NCI-H345 treated with DMSO at 0.1 percent for 48 hours (cell line): Measurements from ENCODE around the gene OBSCN.

ENCODE experiments used
- DNase-seq: peaks from one replicate; lab custom pipeline; 2025; ENCODE audit not compliant: unreplicated experiment; lab: John Stamatoyannopoulos, UW

OBSCN gene

DNA sequence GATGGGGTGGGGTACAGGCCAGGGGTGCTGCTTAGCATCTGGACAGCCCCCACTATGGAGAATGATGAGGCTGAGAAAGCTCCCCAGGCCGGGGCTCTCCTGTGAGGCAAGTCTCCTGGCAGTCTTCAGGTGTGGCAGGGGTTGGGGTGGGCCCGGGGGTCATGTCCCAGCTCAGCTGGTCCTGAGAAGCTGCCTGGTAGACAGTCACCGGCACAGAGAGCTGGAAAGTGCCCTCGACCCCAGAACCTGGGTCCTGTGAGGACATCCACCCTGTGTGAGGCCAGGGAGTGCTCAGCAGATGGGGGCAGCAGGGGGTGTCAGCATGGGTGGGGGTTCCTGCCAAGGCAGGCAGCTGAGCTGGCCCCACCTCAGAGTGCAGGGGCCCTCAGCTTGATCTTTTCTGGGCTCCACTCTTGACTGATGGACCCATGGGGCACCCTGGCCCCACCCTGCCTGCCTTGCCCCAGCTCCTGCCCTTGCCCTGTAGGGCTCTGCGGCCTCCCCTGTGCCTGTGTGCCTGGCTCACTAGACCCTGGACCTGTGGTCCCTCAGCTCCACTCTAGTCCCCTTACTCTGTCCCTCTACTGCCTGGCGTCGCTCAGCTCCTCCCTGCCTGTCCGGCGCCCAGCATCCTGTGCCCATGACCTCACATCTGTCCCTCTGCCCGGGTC is 36.5 kb upstream of the OBSCN start:
- DNase-seq: no peak

GRCh38 chr1:228172591-228173527 is 35.0 kb upstream of the OBSCN start:
- DNase-seq: no peak

DNA sequence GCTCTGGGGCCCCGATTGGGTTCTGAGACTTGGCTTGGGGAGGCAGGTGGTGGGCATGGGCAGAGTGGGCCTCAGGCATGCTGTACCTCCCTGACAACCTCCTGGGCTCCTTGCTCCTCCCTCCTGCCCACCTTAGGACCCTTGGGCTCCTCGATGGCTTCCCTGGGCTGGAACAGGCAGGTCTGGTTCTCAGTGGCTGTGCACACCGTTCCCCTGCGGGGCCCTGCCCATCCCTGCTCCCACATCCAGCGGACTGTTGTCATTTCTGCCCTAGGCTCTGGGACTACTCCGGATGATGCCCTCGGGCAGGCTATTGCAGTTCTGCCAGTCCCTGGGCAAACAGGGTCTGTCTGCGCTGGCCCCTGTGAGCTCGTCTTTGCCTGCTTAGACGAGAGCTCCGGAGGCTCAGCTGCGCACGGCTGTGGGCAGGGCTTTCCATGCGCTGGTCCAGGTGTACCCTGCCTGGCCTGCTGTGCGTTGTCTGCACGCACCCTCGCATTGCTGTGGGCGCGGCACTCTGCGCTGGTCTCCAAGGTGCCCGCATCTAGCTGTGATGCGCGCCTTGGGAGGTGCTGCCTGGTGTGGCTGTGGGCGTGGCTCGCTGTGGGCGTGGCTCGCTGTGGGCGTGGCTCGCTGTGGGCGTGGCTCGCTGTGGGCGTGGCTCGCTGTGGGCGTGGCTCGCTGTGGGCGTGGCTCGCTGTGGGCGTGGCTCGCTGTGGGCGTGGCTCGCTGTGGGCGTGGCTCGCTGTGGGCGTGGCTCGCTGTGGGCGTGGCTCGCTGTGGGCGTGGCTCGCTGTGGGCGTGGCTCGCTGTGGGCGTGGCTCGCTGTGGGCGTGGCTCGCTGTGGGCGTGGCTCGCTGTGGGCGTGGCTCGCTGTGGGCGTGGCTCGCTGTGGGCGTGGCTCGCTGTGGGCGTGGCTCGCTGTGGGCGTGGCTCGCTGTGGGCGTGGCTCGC is 34.0 kb upstream of the OBSCN start:
- peak; percentile 21 for DNase-seq

GRCh38 chr1:228174482-228175315 is 33.1 kb upstream of the OBSCN start:
- no peak for DNase-seq

GRCh38 chr1:228175316-228176023 is 32.4 kb upstream of the OBSCN start:
- DNase-seq: no peak

GRCh38 chr1:228176024-228176395 is 31.8 kb upstream of the OBSCN start:
- DNase-seq: no peak

DNA sequence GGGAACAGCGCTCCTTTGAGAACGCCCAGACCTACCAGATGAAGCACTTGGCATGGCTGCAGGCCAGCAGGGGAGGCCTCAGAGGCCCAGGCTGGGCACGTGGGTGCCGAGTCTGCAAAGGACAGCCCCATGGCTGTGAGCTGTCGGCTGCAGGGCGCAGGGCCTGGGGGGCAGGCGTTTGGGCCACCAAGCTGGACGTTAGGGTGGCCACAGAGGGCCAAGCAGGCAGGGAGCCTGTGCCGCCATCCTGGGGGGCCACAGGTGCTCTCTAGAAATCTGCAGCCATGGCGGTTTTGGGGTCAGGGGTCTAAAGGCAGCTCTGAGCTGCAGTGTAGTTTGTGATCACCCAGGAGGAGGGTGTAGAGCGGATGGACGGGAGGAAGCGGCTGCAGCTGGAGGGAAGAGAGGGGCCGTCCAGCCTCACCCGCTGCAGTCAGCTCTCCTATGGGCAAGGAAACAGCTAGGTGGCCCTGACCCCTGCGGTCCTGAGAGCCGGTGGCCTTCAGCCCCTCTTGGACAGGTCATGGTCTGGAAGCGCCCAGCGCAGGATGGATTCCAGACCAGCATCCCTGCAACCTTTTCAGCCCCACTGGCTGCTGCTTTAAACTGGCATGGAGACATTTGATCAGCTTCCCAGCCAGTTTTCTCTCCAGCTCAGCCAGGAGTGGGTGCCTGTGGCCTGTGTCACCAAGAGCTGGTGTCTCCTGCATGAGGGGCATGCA is 31.2 kb upstream of the OBSCN start:
- DNase-seq: no peak

GRCh38 chr1:228177183-228177475 is 30.7 kb upstream of the OBSCN start:
- DNase-seq: no peak

DNA sequence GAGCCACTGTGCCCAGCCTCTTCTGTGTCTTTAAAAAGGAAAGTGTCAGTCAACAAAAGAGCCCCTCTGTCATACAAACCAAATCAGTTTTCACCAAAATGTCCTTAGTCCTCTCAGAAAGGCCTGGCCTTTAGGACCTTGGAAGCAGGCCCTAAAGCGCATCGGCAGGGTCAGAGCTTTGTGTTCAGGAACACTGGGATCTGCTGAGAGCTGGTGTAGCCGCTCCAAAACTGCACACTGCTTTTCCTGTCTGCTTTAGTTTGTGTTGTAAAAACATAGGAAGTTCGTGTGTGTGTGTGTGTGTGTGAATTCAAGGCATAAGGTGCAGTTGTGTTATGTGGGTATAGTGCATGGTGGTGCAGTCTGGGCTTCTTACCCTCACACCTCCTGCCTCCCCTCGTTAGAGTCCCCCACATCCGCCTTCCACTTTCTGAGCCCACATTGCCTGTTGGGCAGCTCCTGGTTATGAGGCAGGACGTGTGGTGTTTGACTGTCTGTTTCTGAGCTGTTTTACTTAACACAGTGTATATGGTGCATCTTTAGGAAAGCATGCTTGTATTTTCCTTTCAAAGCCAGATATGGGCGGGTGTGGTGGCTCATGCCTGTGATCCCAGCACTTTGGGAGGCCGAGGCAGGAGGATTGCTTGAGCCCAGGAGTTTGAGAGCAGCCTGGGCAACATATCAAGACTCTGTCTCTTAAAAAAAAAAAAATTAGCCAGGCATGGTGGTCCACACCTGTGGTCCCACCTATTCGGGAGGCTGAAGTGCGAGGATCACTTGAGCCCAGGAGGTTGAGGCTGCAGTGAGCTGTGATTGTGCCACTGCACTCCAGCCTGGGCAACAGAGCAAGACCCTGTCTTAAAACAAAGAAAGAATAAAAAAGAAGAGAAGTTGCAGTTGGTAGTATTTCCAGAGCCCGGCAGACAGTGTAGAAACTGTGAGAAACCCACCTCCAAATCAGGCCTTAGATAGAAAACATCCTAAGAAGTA is 29.8 kb upstream of the OBSCN start:
- no peak for DNase-seq

DNA sequence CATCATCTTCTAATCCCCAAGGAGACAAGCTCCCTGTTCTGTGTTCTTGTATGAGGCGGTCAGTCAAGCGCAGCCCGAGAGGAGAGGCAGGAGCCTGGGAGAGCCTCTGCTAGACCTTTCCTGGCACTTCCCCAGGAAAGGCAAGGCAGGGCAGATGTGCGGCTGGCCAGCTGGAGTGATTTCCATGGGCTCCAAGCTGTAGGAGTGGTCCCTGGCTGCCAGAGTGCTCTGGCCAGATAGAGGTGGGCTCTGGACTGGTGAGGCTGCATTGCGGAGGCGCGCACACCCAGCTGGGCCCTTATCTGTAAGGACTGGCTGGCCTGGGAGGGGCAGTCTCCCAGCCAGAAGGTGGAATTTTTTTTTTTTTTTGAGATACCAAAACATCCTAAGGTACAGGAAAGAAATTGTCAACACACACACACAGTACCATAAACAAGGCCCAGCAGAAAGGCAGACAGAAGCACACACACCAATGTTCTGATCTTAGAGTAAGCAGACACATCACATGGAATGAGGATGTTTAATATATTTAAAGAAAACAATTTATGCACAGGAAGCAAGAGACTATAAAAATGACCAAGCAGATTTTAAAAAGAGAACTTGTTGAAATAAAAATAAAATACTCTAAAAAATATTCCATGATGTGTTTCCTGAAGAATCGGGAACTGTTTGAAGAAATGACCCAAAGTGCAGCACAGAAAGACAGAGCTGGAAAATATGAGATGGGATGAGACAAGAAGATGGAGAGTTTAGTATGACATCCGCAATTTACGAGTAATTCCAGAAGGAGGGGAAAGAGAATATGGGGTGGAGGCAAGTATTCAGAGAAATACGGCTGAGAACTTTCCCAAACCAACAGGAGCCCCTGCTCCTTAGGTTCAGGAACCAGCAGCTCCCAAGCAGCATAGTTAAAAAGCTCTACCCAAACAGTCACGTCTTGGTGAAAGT is 28.8 kb upstream of the OBSCN start:
- DNase-seq: no peak

- DNase-seq: no peak
These were observed 27.4 kb upstream of the OBSCN start for GRCh38 chr1:228180271-228180958.

- DNase-seq: no peak
These were observed 26.7 kb upstream of the OBSCN start for GRCh38 chr1:228180959-228181644.

DNA sequence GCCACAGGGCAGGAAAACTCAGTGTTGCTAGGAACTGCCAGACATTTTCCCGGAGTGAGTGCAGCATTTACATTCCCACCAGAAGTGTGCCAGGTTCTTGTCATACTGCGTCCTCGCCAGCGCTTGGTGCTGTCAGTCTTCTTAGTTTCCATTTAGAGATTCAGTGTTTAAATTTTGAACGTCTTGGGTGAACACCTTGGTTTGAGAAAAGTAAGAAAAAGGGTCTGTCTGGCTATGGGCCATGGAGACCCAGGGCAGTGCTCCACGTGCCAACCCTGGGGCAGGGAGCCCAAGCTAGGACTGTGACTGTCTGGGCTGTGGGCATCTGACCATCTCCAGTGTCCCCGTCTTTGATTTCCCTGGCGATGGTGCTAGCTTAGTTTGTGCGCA is 26.2 kb upstream of the OBSCN start:
- no peak for DNase-seq

GRCh38 chr1:228182296-228183030 is 25.4 kb upstream of the OBSCN start:
- no peak for DNase-seq

DNA sequence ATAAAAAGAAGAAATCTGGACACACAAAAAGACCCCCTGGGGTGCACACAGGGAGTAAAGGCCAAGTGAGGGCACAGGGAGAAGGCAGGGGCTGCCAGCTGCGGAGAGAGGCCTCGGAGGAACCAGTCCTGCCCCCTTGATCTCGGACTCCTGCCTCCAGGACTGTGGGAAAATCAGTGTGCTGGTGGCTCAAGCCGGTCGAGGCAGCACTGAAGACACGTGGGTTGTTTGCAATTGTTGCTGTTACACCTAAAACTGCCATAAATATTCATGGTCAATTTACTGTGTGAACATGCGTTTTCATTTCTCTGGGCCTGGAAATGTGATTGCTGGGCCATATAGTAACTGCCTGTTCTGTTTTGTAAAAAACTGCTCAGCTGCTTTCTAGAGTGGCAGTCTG is 23.7 kb upstream of the OBSCN start:
- no peak for DNase-seq
